Stimulated activated CD4-positive, alpha-beta T cell treated with anti-CD3 and anti-CD28 coated beads, Interleukin-15, amount 100 ng/mL, for 1 hour (primary cell): ENCODE measurements around the gene ERLIN1.

Source experiments
- DNase-seq, 2 donors: peaks; one replicate each; pipeline ENCODE4 v3.0.0-alpha.2; 2020; ENCODE audit warnings: low read depth in 1 of 2, low spot score in 1 of 2

Gene ERLIN1

DNA sequence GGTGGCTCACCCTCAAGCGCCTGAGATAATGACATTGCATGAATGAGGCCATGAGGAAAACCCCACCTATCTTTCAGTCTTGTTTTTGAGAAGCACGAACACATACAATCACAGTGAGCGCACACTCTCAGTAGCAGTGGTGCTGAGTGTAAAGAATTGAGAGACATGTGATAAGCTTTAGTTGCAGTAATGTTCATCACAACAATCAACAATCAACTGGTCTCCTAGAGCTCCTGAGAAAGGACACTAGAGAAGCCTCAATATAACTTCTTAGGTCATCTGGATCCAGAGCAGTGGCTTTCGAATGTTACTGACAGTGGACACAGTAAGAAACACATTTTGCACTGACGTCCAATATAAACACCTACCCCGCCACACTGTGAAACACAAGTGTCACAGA, 12.8 kb downstream of the ERLIN1 start:
- DNase-seq: no peak

GRCh38 chr10:100172349-100172748, 13.5 kb downstream of the ERLIN1 start:
- no peak for DNase-seq

DNA sequence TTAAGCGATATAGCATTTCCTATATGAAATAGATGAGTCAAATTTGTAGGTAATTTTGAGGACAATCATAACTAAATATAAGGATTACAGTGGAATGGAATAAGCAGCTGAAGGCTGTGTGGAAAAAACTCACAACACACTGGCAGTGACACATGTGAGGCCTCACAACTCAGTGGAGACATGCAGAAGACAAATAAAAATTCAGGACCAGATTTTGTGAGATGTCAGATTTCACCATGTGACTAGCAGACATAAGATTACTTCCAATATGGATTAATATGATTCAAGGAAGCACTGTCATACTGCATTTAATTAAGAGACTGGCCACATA, 17.6 kb downstream of the ERLIN1 start:
- no peak for DNase-seq

- no peak for DNase-seq
These were observed 18.1 kb downstream of the ERLIN1 start for GRCh38 chr10:100167553-100168312.

DNA sequence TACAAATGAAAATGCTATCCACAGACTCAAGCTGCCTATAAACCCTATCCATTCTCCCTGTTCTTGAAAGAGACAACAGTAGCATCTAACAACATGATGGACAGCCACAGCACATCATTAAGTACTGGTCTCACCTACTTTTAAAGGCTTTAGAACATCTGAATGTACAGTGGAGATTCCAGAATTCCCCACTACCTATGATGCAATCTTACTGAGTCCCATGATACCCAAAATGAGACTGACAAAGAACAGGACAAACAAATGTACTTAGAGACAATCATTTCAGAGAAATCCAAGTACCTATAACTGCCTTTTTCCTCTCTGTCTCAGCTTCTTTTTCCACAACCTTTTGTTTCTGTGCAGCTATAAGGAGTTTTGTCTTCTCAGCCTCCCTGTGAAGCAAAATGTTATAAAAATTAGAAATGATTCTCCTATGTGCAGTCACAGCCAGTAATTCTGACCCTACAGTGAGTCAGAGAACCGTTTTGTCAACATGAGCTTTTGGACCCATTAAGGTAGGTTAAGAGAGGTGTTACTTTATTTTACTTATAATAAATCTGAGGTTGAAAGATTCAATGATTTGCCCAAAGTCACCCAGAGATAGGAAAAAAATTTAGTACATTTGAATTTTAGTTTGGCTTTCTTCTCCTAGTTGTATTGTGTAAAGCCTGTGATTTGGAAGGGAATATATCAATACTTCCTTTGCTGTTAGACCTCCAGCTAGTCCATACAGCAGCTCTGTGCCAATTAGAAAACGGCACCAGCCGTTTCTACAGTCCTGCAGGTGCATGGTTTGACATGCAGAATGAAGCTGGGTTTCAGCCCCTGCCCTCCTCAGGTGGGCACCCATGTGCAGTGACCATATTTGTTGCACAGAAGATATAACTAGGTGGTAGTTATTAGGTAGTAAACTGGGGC, 21.9 kb downstream of the ERLIN1 start:
- no peak for DNase-seq

DNA sequence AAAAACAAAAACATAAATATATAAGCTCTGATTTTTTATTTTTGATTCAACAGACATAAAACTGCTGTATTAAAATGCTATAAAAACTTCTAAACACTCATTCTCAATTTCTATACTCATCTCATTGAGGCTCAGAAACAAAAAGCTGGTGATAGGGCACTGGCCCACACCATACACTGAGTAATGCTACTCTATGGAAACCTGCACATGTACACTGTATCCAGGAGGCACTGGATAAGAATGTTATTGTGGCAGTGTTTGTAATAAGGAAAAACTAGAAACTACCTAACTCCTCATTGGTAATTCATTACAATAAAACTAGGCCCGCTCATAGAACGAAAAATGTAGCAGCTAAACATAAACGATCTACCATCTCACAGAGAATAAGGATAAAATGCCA, 23.1 kb downstream of the ERLIN1 start:
- no peak for DNase-seq

- no peak for DNase-seq
These were observed 27.6 kb downstream of the ERLIN1 start for GRCh38 chr10:100158044-100158805.

GRCh38 chr10:100157156-100157555, 28.7 kb downstream of the ERLIN1 start:
- DNase-seq: no peak

- no peak for DNase-seq
These were observed 29.9 kb downstream of the ERLIN1 start for GRCh38 chr10:100155936-100156335.

DNA sequence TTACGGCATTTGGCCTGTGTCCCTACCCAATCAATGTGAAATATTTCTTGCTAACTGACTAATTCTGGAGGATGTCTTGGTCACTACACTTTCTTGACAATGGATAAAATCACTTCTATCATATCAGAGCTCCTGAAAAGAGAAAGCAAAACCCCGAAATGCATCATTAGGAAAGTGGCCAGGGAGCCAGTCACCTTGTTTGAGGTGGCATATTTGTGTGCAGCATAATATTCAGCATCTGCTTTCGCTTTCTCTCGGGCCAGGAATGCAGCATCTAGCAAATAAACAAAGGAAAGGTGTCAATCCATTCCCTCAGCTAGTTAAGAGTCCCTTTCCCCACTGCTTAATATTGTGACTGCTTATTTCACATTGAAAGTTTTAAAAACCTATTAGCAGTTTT, 31.2 kb downstream of the ERLIN1 start:
- DNase-seq: no peak

DNA sequence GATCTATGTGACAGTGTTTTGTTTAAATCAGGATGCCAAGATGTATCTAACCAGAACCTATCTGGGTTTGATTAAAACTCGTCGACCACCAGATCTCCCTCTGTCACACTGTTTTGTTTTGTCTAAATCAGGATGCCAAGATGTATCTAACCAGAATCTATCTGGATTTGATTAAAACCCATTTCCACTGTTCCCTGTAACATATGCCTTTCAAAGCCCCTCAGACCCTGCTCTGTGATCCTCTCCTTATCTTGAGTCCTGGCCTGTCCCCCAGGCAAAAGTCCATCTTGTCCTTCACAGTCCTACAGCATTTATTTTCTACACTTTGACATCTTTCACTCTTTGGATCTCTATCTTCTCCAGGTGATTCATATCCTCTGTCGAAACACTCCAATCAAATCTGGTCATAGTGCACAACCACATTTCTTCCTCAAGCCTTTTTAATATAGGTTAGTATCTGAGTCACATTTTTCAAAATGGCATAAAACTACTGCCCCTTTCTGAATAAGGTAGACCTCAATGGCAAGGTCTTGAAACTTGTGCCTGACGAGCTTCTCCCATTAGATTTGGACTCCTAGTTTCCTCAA, 32.5 kb downstream of the ERLIN1 start:
- DNase-seq: no peak

DNA sequence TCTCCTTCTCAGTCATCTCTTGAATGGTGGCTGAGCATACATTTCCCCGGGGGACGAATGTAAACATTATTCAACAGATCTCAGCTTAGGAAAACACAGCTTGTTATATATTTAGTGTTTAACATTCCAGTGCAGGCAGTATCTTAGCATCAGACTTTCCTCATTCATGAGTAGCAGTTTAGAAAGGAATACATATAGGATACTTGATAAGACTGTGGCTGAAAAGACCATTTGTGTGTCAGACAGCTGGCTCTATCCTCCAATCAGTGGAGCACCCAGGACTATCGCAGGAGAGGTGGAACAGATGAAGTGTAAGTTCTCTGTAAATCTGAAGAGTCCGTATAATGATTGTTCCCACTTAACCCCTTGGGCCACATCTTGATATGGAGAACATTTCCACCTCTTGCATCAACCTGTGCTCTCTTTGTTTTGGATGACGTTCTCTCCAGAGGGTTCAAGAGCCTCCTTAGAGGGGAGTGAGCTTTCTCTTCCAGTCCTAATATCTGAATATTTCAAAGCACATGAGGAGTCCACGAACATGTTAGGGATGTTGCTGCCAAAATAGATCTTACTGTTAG, 34.0 kb downstream of the ERLIN1 start:
- no peak for DNase-seq

DNA sequence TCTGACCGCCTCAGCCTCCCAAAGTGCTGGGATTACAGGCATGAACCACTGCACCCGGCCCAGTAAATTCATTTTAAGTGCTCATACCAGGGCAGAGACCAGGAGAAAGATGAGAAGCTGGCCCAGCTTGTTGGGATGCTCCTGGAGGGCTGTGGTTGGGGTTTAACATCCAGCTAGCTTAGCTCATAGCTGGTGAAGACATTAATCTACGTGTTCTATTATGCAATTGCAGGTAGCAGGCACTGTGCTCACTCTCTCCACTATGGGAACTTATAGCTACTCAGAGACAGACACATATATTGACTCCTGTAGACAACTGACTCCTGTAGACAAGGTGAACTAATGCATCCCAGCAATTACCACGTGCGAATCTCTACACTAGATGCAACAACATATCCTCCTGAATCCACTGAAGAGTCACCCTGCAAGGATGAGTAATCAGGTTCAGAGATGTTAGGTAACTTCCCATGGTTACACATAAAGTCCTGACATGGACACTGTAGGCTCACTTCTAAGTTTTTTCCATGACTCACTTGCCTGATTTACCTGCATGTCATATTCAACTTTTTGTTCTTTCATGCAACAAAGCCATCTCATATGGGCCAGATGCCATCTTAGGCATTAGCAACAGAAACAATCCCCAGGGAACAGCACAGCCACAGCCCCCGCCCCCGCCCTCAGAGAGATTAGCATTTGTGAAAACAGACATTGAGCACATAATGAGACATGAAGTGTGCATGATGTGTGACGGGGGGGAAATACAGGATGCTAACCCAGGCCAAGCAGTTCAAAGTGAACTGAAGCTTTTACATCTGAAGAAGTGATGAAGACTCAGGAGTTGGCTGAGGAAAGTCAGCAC, 37.2 kb downstream of the ERLIN1 start:
- peak in 1 of 2 donors; percentile 42 for DNase-seq

GRCh38 chr10:100146875-100147650, 38.8 kb downstream of the ERLIN1 start:
- DNase-seq: no peak

GRCh38 chr10:100146398-100146797, 39.4 kb downstream of the ERLIN1 start:
- DNase-seq: no peak

- DNase-seq: no peak
These were observed 42.1 kb downstream of the ERLIN1 start for GRCh38 chr10:100143756-100144155.

GRCh38 chr10:100141446-100142087, 44.3 kb downstream of the ERLIN1 start:
- no peak for DNase-seq

GRCh38 chr10:100140070-100140469, 45.8 kb downstream of the ERLIN1 start:
- DNase-seq: no peak
